Left forelimb (tissue), 1 donor: ENCODE measurements around the gene UNC119B.
"Not testable (repeated sequence)": the region's sequence is repeated elsewhere in the genome, so short reads cannot be mapped to it uniquely, and the experiment has no call there.

Source experiments
- DNase-seq: peaks from one replicate; pipeline ENCODE4 v3.0.0-alpha.2; 2018; ENCODE audit warnings: low spot score

The UNC119B gene

DNA sequence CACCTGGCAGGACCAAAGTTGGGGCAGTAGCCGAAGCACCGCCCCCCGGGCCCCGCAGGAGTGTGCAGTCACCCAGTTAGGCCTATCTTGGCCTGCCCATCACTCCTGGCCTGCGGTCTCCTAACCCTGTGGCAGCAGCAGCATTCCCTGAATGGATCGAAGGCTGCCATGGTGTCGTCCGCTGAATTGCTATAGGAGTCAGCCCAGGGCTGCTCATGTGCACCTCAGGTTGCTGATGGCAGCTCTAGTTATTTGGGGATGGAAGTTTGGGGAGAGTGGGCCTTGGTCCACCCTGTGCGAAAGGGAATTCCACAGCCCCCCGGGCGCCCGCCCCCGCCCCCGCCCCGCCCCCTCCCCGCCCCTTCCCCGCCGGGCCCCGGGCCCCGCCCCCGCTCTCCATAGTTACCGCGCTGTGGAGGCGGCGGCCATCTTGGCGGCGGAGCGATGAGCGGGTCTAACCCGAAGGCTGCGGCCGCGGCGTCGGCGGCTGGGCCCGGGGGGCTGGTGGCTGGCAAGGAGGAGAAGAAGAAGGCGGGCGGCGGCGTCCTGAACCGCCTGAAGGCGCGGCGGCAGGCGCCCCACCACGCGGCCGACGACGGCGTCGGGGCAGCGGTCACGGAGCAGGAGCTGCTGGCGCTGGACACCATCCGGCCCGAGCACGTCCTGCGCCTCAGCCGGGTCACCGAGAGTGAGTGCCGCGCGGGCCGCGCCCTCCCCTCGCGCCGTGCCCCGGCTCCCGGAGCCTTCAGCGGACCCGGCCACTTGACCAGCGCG is at the start of gene UNC119B:
TSS of gene UNC119B (plus strand) at position 428 of the 774 bp plus-strand sequence. CDS start at position 445, 17 bp downstream.
- peak; percentile 85 for DNase-seq

DNA sequence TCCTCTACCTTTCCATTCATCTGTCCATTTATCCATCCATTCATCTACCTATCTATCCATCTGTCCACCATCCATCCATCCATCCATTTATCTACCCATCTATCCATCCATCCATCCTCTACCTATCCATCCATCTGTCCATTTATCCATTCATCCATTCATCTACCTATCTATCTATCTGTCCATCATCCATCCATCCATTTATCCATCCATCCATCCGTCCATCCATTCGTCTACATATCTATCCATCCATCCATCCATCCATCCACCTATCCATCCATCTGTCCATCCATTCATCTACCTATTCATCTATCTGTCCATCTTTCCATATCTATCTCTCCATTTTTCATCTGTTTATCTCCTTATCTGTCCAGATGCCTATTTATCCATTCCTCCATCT is 48.8 kb upstream of the UNC119B start:
- no peak for DNase-seq

DNA sequence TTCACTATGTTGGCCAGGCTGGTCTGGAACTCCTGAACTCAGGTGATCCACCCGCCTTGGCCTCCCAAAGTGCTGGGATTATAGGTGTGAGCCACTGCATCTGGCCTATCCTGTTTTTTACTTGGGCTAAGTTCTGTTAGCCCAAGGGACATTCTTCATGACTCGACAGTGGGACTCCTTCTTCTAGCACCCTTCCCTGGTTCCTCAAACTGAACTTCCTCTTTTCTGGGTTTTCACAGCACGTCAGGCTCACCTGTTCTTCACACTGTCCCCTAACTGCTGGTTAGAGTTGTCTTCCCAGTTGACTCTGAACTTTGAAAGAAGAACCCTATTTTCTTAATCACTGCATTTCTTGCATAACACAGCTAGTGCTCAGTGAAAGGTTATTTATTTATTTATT is 47.4 kb upstream of the UNC119B start:
- DNase-seq = no peak

DNA sequence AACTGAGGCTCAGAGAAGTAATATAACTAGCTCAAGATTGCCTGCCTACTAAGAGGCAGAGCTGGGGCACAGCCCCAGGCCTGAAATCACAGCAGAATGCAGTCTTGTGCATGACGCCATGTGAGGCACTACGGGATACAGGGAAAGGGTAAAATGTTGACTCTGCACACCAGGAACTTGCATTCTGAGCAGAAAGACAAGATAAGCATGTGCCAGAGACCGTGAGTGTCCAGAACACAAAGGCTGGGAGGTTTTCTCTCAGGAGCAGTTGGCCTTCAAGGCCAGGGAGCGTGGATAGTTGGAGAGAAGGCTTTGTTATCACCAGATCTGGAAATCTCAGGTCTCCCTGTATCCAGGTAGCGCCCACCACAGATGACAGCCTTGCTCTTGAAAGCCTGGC is 46.5 kb upstream of the UNC119B start:
- no peak for DNase-seq

DNA sequence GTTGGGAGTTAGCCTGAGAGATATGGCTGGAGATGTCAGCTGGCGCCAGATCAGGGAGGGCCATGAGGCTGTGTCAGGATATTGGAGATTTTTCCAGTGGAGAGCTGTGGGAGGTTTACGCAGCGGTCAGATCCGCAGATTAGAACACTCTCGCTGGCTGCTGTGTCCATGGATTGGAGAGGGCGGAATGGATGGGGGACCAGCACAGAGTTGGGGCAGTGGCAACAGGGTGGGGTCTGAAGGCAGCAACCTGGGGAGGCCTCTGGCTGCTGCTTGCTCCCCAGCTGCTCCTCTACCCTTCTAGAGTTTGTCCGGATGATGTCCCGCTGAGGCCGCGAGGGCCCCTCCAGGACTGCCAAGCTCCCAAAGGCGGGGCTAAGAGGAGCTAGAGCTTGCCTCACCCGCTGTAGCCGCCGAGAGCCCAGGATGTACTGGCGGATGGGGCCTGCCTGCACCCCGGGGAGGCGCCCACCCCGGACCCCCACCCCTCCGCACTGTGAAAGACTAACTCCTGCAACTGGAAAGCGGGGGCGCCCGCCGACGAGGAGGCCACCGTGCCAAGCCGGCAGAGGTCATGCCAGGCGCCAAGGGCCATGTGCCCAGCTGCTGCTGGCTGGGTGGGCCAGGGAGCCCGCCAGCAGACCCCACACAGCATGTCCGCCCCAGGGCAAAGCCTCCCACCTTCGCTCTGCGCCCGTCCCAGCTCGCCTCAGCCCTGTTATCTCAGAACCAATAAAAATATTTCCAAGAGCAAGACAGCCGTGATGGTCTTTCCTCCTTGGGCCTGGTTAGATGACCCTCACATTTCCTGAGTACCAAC is 43.5 kb upstream of the UNC119B start:
- no peak for DNase-seq

DNA sequence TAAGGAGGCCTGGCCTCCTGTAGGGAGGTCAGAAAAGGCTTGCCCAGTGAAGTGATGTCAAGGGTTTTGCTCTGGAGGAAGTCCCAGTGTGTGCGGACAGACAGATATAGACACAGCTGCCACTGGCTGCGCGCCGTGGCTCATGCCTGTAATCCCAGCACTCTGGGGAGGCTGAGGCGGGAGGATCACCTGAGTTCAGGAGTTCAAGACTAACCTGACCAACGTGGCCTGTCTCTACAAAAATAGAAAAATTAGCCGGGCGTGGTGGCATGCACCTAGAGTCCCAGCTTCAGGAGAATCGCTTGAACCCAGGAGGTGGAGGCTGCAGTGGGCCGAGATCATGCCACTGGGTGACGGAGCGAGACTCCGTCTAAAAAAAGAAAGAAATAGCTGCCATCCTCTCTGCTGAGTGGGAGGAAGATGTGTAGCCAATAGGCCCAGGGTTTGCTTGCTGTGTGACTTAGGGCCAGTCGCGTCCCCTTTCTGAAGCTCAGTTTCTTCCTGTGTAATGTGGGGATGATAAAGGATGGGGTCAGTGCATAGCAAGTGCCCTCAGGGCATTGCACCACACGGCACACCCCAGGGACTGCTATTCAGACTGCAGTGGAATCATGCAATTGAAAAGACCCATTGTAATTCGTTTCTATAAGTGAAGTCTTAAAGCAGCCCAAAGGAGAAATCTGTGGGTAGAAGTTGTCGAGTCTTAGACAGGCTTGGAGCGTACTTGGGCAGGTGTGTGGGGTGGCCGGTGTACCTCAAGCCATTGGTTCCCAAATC is 42.0 kb upstream of the UNC119B start:
- DNase-seq = no peak

DNA sequence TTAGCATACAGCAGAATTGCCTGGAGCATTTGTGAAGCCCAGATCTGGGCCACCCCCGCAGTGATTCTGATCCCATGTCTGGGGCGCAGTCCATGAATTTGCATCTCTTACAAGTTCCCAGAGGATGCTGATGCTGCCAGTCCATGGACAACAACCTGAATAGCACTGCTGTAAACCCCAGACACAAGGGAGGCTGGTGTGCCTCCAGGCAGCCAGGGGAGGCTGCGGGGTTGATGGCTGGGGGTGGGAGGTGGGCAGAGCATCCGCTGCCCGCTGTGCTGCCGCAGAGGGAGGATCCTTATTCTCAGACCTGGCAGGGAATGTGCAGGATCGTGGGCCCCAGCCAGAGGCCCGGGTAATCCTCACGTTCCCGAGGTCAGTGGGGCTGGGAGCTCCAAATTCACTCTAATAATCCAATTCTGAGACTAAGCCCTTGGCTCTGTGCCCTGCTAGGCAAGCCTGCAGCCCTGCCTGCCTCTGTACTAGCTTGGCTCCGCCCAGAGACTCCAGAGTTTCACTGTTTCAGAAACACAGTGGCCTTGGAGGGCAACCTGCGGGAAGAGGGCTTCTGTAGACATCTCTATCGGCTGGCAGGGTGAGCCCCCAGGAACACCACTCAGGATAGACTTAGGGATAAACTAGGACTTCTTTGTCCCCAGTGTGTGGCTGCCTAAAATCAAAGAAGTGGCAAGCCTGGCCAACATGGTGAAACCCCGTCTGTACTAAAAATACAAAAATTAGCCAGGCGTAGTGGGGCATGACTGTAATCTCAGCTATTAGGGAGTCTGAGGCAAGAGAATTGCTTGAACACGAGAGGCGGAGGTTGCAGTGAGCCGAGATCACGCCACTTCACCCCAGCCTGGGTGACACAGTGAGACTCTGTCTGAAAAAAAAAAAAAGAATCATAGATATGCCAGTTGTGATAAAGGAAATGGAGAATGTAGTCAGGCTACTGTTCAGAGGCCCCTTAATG is 41.1 kb upstream of the UNC119B start:
- no peak for DNase-seq

DNA sequence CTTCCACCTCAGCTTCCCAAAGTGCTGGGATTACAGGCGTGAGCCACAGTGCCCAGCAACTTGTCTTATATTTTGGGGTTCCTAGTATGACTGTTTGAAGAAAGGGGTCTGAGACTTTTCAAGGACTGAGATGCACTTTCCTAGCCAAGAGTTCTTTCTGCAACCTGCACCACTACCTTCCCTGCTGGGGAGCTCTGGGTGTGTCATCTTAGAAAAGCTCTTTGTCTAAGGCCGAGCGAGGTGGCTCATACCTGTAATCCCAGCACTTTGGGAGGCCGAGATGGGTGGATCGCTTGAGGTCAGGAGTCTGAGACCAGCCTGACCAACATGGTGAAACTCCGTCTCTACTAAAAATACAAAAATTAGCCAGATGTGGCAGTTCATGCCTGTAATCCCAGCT is 40.0 kb upstream of the UNC119B start:
- not testable (repeated sequence) for DNase-seq

DNA sequence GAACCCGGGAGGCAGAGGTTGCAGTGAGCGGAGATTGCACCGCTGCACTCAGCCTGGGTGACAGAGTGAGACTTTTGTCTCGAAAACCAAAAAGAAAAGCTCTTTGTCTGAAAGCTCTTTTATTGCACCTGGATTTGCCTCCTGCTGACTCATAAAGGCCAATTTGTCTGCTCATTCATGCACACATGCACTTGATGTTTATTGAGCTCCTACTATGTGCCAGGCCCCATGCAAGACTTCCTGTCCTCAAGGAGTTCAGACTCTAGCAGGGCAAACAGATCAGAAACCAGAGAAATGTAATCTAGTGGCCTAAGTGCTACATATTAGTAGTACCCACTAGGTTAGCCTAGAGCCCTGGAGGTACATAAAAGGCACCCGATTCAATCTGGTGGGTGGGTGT is 39.6 kb upstream of the UNC119B start:
- DNase-seq = no peak

DNA sequence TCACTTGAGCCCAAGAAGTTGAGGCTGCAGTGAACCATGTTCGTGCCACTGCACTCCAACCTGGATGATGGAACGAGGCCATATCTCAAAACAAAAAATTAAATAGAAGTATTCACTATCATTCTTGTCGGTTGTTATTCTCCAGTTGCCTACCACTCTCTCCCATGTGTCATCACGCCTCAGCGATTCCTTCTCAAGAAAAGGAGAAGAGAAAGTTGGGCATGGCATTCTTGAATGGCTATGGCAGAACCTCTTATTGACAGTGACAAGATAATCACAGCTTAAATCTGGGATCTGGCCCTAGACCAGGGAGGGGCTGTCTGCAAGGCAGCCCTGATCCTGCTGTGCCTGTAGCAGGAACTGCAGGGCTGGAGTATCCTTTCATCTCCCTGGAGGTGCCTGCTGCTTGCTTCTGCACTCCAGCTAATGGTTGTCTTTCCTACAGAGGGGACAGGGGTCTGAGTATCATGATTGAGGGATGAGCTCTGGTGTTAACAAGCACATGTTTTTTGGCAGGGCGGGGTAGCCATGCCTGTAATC is 36.1 kb upstream of the UNC119B start:
- DNase-seq = no peak

DNA sequence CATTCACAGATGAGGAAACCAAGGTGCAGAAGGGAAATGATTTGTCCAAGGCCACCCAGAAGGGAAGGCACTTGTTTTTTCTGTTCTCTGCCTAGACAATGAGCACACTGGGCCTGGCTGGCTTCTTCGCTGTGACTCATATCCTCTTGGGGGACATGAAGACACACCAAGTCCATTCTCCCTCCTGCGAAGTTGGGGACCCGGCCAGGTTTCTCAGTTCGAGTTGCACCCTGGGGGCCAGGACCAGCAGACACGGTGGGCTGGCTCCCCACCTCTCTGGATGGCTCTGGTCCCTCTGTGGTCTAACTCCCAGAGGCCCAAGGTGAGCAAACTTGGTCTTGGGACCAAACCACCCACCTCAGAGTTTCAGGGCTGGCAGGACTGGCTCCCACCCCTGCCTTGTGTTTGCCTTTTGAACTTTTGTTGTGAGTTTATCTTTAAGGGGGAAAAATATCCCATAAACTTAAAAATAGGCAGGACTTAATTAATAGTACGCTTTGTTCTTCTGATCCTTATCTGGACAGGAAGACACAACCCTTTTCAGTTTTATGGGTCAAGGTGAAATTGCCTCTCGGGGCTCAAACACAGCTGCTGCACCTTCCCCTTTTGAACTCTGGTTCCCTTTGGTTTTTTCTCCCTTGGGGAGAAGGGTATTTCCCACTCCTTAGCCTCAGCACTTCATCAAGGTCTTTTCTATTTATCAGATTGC is 32.3 kb upstream of the UNC119B start:
- no peak for DNase-seq

DNA sequence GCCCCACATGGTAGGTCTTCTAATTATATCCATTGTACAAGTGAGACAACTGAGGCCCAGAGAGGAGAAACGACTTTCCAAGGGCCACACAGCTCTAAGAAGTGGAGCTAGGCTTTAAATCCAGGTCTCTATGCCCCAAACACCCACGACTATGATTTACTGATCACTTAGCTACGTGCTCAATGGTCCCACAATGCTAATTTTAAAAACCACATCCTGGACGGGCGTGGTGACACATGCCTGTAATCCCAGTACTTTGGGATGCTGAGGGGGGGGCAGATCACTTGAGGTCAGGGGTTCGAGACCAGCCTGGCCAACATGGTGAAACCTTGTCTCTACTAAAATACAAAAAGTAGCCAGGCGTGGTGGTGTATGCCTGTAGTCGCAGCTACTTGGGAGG is 31.7 kb upstream of the UNC119B start:
- no peak for DNase-seq

DNA sequence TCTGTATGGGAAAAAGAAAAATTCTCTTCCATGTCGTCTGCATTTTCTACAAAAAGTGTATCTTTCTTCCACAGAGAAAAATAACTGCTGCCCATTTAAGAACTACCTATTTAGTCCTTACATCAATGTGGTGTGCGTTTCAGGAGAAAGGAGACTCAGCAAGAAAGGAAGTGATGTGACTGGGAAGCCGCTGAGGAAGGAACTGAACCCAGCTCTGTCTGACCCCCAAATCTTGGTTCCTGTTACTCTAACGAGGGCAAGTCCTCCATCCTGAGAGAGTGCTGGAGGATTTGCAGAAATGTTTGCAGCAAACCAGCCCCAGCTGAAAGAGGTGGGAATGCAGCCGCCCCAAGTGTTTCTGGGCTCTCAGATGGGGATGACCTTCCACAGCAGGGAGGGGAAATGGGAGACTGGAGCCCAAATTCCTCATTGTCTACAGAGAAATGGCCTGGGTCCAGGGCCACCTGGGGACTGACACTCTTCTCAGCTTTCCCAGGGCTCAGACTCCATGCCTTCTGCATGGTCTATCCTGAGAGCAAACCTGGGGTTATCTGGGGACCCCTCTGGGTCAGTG is 30.0 kb upstream of the UNC119B start:
- no peak for DNase-seq

DNA sequence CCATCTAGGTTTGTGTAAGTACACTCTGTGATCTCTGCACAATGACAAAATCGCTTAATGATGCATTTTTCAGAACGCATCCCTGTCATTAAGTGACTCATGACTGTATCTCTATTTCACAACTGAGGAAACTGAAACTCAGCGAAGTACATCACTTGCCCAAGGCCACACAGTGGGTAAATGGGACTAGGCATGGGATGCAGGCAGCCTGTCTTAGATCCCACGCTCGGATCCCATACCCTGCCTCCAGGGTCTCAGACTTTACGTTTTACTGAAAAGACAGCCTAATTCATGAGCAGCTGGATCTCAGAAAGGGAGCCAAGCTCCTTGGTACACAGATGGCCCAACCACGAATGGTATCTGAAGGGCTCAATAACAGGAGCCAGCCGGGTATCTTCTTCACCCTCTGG is 25.7 kb upstream of the UNC119B start:
- no peak for DNase-seq

DNA sequence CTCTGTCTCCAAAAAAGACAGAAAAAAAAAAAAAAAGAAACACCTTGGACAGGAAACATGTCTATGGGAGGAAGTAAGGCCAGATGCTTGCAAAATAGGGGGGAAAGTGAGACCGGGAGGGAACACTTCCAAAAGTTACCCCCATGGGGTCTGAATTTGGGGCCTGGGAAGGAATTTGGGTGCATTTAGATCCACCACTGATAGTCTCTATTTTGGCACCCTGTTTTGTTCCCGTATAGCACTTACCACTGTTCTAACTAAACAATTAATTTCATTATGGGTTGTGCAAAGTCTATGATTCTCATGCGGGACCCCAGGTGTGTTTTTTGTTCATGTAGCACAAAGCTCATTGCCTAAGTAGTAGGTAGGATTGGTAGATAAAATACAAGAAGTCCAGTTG is 24.7 kb upstream of the UNC119B start:
- no peak for DNase-seq

DNA sequence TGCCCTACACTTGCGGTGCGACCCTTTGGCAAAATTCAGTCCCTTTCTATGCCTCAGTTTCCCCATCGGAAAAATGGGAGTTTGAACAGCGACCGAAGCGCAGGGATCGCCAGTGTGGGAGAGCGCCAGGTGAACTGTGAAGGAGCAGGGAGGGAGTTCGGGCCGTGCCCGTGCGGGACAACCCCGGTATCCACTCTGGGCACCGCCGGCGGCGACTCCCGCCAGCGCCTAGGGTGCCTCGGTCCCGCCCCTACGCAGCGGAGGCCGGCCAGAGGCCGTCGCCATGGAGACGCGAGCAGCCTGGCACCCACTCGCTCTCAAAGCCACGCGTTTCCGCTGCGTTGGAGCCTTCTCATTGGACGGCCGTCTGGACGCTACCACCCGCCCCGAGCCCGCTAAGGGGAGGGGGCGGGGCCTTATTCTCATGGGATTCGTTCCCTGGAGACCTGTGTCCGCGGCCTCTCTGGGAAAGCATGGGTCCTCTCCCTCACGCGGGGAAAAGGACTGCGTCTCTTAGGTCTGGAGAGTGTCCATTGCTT is 24.0 kb upstream of the UNC119B start:
- peak; percentile 95 for DNase-seq

DNA sequence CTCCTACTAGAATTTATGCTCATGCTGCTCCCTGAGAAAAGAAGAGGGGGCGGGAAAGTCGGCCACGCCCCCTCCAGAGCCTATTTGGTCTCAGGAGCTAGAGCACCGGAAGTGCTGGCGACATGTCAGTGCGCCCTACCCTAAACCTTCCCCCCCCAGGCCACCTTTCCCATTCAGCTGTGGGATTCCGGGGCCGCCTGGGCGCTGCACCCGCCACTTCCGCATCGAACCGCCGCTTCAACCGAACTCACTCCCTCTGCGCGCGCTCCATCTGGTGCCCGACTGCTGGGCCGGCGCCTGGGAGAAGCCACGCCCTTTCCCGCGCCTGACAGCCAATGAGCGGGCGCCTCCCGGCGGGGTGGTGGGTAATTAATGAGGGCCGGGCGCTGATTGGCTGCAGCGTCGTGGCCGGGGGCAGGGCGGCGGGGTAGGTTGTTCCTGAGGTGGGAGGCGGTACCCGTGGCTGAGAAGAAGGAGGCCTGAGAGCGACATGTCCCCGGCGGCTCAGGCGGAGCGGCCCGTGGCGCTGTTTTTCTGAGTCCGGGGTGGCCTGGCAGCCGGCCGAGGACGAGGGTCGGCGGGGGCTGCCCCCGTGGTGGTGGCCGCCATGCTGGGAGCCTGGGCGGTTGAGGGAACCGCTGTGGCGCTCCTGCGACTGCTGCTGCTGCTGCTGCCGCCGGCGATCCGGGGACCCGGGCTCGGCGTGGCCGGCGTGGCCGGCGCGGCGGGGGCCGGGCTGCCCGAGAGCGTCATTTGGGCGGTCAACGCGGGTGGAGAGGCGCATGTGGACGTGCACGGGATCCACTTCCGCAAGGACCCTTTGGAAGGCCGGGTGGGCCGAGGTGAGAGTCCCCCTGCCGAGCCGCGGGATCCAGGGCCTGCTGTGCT is 23.3 kb upstream of the UNC119B start, which contains the start of gene MLEC:
TSS of gene MLEC (plus strand) at position 460 of the 888 bp plus-strand sequence. CDS start at position 608, 148 bp downstream.
- peak; percentile 100 for DNase-seq

DNA sequence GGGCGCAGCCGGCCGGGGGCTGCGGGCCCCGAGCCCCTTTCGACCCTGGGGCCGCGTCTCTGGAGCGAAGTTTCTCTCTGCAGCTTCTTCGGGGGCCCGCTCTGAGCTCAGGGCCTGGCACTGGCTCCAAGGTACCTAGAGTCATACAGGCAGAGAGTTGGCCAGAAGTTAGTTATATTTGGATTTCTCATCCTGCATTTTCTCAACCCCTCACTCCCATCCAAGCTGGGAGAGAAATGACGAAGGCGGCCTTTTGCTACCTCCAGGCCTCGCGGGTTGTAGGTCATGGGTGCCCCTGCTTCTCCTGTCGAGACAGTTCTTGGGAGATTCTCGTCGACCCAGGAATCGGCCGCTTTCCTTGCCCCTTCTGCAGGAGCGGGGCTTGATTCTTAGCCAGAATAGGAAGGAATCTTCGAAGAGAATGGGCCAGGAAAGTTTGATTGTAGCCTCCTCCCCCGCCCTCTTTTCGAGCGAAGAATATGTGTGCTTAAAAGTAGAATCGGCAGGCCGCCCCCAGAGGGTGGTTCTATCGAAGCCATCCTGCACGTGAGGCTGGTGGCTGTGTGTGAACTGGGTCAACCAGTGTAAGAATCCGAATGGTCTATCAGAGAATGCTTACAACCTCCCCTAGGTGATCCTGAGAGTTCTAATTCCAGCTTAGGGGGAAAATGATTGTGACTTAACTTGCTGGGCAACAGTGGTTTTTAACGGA is 22.5 kb upstream of the UNC119B start:
- no peak for DNase-seq
